Fibroblast of skin of abdomen (primary cell): ENCODE data around the gene FMO2.
"Not testable (repeated sequence)": the region's sequence is repeated elsewhere in the genome, so short reads cannot be mapped to it uniquely, and the experiment has no call there.

Experiments
- DNase-seq: peaks from one replicate; pipeline ENCODE4 v3.0.0-alpha.2; 2013

The FMO2 gene

DNA sequence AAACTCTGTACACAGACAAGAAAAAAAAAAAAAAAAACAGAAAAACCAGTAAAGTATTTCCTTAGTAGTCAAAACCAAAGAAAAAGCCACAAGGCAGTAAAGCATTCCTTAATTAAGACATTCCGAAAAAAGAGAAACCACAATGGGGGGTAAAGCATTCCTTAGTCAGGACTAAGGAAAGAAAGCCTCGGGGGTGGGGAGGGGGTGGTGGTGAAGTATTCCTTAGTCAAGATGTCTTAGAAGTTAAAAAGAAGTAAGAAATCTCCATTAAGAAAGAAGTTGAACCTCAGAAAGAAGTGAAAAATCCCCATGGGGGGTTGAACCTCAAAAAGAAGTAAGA lies 35.0 kb downstream of the FMO2 start:
- DNase-seq, result peak; percentile 96

DNA sequence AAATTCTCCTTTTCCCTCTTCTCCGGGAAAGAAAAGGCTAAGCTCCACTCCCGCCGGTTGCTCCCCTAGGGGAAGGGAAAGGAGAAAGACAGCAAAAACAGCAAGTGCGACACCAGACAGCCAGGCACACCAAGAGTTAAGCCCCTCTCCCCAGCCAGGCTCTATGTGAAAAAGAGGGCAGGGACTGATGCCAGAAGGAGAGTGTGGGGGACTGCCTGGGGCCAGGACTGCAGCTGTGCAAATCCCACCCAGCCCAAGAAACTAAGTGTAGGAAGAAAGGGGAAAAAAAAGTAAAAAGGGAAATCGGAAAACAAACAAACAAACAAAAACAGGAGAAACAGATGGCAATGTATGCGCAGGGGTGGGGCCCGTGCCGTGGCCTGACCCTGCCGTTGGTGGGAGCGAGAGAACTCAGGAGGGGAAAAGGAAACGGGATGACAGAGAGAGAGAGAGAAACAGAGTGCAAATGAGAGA lies 35.5 kb downstream of the FMO2 start:
- DNase-seq, result peak; percentile 66

DNA sequence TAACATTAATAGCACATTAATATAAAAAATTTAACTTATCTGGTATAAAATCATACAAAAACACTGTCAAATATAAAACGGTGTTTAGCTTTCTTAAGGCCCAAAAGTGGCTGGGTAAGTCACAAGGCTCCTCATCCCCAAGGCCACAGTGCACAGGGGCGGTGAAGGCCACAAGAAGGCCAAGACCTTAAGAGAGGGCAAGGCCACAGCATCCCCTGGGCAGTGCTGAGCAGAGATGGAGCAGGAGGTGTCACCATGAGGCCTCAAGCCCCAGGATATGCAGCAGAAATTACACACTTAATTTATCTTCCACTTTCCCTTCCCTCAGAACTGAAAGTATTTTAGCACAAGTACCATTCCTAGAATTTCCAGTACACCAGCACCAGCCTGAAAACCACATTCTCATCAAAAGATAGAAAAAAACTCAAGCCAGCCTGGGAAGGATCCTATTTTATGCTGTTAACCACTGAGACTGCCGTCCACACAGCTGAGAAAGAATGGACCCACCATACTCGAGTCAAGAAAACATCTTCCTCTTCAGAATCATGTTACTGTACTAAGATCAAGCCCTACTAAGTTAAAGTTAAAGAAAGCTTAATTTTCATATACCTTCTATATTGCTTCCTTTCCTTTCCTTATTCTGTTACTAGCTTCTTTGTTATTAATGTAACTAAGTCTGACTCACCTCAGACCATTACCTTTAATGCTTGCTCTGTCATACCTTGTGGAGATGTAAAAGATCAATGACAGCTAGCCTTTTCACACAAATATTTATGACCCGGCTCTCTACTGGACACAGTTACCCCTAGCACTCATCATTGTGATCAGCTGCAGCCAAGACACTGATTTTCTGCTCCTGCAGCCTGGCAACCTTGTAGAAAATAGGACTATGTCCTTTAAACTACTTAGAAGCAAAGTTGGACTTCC lies 36.8 kb downstream of the FMO2 start:
- DNase-seq, result peak; percentile 28

DNA sequence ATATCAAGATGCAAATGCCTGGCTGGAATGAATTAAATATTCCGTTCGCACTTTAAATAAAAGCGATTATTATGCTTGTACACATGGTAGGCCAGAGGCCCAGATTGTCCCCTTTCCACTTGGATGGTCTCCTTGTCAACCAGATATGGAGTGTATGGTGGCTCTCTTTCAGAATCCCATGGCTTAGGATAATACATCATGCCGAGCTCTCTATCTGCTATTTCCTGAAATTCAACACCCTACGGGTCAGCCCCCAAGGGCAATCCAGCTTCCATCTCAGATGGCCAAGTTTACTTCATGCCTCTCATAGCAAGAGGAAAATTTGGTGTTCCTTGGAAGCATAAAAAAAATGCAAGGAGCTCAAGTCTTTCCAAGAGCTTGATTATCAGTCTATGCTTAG lies 37.8 kb downstream of the FMO2 start:
- peak; percentile 5 for DNase-seq

DNA sequence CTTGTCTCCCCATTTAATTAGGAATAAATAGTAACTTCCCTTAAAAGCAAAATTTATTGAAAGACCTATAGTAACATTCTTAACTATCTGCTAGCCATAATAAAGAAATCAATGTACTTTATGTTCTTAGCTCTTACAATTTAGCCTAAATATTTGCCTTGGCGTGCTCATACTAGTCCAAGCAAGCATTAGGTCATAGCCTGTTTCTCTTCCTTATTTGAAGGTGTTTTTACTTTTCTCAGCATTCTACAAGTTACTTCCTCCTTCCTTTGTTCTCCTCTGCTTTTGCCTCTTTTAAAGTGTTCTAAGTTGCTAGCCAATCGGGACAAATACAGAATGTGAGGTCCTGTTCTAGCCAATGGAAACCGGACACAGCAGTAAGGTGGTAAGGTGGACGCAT lies 39.2 kb downstream of the FMO2 start:
- not testable (repeated sequence) for DNase-seq

DNA sequence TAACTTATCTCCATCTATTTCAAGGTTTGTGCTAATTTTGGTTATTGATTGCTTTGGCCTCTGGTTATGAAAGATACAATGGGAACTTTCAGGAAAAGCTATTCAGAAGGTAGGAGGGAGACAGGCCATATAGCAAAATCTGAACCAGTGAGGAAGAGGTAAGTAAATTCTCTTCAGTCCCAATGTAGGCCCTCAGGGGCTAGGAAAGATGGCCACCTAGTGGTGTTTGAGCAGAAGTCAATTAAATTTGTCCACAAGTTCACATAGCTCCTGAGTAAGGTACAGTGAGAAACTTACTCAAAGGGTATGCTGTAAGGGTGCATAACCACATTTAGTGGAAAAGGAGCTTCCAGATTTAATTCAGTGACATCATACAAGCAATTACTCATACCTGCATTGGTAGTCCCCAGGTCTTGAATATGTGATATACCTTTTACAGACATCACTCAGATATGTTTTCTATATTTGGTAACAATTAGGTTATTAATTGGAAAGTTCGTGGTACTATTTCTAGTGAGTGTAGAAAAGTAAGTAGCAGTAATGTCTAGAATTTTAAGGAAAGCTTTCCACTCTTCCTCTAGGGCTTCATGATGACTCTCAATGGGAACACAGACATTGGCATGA lies 41.8 kb downstream of the FMO2 start:
- peak; percentile 72 for DNase-seq

DNA sequence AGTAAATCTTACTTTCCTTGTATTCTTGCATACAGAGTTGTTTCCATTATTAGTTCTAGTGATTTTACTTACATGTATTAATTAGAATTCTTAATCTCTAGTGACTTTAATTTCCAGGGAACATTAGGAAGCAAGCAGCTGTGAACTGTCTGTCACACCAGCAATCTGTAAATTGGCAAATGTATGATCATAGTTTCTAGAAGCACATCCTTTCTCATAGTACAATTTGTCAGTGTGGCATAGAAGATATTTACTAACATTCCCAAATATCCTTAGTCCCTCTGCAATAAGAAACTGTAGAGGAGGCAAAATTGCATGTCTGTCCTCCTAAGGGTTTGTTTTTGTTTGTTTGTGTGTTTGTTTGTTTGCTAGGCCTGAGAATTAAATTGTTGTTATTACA lies 46.2 kb downstream of the FMO2 start:
- no peak for DNase-seq

DNA sequence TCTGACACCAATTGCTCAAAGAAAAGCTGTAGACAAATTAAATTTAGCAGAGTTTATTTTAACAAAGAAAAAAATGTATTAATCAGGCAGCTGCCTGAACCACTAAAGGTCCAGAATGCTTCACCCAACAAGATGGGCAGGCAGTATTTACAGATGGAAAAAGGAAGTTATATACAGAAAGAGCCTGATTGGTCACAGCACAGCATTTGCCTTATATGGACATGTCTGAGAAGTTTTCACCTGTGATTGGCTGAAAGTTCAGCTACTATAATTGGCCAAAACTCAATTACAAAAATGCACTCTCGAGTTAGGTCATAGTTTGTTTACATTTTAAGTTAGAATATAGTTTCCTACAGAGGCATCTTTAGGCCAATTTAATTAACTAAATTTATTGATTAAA lies 48.1 kb downstream of the FMO2 start:
- no peak for DNase-seq

DNA sequence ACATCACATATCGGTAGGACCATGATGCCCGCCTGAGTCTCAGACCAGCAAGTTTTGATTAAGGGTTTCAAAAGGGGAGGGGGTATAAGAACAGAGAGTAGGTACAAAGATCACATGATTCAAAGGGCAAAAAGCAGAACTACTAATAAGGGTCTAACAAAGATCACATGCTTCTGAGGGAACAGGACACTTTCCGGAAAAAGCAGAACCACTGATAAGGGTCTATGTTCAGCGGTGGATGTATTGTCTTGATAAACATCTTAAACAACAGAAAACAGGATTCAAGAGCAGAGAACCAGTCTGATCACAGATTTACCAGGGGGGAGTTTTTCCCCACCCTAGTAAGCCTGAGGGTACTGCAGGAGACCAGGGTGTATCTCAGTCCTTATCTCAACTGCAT lies 51.1 kb downstream of the FMO2 start:
- DNase-seq, result not testable (repeated sequence)

DNA sequence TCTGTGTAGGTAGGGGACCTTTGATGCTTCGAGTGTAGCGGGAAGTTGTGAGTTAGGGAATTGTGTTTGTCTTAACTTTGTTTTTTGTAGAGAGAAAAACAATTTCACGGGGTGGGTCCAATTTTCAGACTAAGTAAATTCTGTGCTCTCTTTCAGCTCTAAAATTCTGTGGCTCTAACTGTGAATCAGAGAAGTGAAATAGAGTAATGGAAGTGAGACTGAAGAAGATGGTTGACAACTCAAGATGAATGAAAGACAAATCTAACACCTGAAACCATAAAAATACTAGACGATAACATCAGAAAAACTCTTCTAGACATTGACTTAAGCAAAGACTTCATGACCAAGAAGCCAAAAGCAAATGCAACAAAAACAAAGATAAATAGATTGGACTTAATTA lies 58.8 kb downstream of the FMO2 start:
- DNase-seq, result no peak

DNA sequence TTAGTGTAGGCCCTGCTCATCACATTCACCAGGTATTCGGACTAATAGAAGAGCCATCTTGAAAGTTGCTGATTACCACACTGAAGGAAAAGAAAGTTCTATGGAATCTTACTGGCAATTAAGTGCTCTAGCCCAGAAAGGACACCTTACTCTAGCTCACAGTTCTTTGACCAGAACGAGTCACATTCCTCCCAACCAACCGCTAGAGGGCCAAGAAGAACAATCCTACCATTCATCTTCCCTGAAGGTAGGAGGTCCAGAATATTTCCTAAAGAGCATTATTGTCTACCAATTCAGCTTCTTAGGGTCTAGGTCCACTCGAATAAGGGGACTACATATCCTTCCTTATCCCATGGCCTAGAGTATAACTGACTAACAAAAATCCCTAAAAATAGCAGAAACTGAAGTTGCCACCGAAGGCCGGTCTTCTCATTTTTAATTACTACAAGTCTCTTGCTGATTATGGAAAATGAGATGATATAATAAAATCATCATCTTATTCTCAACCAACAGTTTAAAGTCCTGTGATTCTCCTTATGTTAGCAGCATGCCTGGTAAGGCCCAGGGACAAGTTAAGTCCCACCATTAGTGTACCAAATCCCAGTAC lies 60.5 kb downstream of the FMO2 start:
- DNase-seq, result peak; percentile 34

DNA sequence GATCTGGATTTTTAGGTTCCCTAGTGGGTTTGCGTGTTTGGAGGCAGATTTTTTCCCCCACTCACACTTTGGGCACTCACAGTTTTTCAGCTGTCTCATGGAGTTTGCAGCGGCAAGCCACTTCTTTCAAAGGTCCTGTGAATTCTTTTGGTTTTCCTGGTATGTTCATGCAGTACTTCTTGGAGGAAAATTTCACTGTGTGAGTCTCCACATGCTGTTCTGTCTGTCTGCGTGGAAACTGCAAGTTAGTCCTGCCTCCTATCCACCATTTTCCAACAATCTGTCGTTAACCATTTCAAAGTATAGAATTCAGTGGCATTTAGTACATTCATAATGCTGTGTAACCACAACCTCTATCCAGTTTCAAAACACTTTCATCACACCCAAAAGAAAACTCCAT lies 62.4 kb downstream of the FMO2 start:
- DNase-seq, result peak; percentile 31

DNA sequence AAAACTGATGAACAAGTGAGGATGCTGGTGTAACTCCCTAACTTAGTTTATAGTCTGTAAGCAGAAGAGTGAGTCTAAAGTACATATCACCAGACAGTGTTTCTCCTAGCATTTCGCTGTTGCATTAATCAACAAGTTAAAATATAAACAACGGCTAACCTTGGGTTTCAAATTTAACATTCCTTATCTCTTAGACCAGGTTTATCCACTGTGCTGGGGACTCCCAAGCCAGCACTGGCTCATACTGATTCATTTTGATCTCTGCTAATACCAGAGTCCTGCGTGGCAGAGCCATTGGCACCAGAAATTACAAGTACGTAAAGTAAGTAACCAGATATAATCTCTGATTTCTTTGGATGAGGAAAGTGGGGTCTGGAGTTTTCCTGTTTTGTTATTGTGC lies 63.2 kb downstream of the FMO2 start, which contains the start of gene FMO1:
FMO1 (plus strand) TSS at position 193 of the 400 bp plus-strand sequence. CDS start 9,594 bp downstream, outside the sequence.
- DNase-seq, result no peak

DNA sequence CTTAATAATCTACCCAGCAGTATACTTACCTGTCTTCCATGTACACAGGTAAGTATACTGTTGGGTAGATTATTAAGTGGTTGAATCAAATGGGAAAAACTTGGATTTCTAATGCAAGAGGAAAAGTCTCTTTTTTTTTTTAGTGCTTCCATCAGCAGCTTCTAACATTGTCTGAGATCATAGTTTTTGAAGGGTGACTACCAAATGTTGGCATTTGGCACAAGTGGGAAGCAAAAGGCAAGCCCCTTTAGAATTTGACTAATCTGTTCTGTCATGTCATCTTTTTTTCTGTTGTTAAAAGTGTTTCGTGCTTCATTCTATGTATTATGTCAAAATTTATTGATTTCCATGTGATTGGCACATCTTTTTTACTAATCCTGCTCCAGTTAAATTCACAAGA lies 63.7 kb downstream of the FMO2 start:
- no peak for DNase-seq

DNA sequence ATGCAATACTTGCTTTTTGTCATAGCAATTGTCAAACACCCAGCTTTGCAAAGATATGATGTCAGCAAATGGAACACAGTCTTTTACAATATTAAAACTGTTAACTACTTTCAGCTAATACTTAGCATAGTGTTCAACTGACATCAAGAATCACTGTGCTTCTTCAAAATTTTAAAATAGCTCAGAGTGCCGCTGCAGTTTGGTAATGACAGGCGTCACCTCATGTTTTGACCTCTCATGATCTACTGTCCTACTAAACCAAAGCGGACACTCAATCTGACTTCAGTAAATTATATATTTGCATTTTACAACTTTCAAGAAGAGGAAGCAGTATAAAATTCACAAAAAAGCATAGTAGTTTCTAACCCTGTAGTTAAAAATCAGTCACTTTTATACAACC lies 65.2 kb downstream of the FMO2 start:
- no peak for DNase-seq

DNA sequence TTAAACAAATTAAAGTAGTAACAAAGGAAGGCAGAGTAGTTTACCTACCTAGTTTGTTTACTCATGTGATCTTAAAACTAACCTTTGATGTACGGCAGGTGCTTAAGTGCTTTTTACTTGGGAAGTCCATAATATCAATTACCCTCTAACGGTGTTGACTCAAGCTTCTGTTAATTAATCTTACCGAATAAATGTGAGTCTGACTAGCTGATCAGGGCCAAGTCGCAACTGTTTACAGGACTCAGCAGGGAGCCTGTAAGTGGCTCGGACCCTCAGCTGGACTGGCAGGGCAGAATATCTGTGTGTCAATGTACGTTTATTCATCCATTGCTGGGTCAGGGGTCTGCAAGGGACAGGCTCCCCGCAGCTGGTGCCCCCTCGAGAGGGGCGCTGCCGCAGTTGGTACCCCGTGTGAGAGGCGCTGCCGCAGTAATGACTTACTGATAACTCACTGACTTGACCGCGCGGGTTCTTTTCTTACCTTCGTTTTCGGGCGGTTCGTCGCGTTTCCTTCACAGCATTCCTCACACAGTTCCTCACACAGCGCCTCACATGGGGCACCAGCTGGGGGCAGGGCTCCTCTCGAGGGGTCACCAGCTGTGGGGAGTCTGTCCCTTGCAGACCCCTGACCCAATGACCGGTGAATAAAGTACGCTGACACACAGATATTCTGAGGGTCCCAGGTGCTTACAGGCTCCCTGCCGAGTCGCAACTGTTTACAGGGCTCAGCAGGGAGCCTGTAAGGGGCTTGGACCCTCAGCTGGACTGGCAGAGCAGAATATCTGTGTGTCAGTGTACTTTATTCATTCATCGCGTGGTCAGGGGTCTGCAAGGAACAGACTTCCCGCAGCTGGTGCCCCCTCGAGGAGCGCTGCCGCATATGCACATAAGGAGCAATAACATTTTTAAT lies 66.2 kb downstream of the FMO2 start:
- peak; percentile 37 for DNase-seq

DNA sequence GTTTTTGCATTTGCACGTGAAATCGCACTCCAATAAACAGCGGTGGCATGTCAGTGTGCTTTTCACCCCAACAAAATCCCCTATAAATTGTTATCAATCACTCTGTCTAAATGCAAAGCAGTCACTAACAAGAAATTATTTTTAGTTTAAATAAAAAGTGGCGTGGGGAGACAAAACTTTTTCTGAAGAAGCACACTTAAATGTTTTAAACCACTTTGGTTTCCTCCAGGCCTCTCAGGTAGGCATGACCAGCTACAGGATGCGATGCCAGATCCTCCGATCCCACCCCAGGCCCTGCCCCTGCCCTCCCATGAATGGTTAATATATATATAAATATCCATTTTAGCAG lies 66.8 kb downstream of the FMO2 start:
- DNase-seq, result no peak

DNA sequence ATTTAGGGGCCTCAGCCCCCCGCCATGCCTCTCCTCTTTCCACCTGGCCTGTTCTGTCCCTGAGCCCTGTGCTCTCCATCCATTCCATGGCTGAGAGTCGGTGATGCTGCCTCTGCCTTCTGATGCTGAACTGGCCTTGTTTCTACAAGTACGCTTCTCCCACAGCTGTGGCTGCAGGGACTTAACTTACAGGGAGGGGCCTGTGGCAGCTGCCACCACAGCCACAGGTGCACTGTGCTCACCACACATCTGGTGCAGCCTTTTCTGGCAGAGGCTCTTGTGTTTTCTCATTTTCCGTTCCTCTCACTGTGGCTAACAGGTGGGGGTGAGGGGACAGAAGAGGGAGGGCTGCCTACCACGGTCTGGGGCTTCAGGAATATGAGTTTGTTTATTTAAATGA lies 67.4 kb downstream of the FMO2 start:
- DNase-seq, result no peak

DNA sequence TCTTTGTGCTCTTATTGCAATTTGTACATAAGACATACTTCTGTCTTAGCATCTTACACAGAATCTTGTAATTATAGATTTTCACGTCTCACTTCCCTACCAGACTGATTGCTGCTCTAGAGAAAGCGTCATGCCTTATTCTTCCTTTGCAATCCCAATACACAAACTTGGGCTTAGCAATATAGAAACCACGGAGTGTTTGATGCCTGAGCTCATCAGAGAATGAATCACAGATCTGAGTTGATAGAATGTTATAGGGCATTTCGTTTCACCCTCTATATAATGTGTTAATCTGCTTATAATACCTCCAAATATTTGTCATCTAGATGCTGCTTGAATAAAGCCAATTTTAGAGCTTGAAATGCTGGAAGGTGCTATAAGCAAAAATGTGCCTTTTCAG lies 69.8 kb downstream of the FMO2 start:
- peak; percentile 71 for DNase-seq

DNA sequence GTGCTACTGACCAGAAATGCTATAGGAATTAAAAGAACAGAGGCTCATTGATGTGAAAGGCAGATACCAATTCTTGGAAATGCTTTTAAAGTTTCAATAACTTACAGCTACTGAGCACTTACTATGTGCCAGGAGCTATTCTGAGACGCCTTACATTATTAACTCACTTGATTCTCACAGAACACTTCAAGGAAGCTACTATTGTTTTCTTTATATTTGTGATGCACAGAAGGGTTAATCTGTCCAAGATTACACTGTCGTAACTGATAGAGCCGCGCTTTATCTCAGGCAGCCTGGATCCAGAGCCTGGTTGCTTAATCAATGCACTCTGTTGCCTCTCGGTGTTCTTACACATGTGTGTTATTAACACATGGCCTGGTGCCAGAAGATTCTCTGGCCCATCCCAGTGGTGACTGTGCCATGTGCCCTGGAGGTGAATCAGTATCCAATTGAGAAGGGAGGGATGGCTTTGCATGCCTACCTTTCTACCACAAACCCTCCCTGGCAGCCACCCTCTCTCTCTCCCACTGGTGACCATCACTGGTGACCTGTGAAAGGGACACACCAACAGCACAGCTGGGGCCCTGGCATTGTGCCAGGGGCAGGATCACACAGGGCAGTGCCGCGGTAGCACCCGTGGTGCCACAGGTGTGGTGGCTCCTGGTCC lies 72.0 kb downstream of the FMO2 start:
- DNase-seq, result peak; percentile 67

DNA sequence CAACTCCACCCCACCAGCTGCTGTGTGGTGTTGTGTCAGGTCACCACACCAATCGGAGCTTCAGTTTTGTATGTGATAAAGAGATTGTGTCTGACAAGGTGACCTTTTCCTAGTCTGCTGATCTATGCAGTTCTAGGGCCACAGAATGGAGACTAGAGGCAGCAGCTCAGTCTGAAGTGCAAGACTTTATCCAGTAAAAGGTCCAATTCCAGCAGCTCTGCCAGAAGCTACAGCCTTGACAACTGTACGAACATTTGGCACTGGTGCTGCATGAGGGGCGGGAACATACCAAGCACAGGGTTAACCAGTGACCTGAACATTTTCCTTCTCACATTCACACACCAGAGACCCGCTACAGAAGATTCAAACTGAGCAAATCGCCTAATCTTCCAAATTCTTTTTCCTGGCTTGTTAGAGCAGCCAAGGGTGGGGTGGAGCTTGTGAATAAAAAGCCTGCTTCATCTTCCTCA lies 72.5 kb downstream of the FMO2 start:
- DNase-seq, result no peak

DNA sequence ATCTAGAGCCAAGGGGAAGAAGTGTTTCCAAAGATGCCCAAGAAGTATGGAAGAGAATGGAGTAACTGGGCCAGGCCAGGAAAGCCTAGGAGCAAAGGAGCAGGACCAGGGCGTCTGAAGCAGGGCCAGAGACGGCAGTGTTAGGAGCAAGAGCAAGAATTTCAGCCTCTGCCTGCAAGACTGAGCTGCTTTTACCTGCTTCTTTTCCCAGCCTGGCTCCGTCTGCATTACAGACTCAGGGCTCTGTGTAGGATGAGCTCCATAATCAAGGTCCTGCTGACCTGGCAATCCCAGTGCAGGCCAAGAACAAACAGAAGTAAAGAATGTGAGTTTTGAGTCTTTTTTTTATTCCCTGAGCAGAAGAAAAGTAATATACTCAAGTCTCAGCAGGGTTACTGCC lies 73.3 kb downstream of the FMO2 start:
- no peak for DNase-seq
